NK-92 (cell line): ENCODE results near the gene EIF4G1.
"Not testable (repeated sequence)": the region's sequence is repeated elsewhere in the genome, so short reads cannot be mapped to it uniquely, and the experiment has no call there.

Experiments used
- DNase-seq: peaks from one replicate; lab custom pipeline; 2025; ENCODE audit not compliant: unreplicated experiment; lab: John Stamatoyannopoulos, UW

The EIF4G1 gene

GRCh38 chr3:184334470-184335158, 20.2 kb downstream of the EIF4G1 start:
- DNase-seq = no peak

GRCh38 chr3:184335291-184335660, 20.9 kb downstream of the EIF4G1 start:
- DNase-seq = no peak

- no peak for DNase-seq
Measured at GRCh38 chr3:184335661-184336546, 21.5 kb downstream of the EIF4G1 start.

DNA sequence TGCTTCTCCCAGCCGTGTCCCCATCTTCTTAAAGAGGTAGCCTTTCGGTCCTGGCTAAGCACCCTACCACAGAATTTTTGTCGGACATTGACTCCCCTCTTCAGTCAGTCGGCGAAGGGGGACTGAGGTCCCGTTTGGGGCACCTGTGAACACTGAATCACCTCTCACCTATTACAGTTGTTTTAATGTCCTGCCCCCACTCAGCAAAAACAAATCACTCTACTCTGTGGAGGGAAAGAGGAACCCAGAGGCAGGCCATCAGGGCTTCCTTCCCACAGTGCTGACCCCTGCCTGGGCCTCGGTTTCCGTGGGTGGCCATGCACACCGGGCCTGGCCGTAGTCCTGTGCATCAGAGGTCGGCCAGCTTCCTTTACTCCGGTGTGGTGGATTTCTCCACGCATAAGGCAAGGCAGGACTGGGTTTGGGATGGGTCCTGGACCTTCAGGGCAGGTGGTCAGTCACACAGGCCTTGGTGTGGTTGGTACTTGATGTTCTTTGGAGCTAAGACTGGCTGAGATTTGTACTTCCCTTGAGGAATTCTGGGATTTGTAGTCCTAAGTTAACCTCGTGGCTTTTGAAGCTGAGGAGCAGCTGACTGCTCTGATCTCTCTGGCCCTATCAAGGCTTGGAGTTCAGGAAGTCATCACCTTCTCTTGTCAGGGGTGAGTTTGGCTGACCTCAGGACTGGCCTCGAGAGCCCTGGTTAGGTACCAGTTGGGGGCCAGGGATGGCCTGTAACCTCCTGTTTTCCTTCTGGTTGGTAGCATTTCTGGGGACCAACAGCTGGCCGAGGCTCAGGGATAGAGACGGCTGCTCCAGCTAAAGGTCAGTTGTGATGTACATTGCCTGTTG, 22.4 kb downstream of the EIF4G1 start:
- no peak for DNase-seq

DNA sequence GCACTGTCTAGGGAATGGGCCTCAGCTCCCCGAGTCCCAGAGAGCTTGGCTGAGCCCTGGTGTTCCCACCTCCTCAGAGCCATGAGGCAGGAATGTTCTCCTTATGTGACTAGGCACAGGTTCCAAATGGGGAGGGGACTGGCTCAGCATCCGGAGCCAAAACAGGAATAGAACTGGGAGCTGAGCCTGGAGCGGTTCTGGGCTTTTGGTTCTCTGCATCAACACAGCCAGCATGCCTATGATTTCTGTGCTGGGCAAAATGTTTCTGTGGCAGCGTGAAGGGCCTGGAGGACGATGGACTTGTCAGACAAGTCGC, 23.0 kb downstream of the EIF4G1 start, which contains the start of gene FAM131A:
TSS of gene FAM131A (plus strand) at position 202 of the 316 bp plus-strand sequence. CDS start at position 233, 31 bp downstream.
- no peak for DNase-seq

DNA sequence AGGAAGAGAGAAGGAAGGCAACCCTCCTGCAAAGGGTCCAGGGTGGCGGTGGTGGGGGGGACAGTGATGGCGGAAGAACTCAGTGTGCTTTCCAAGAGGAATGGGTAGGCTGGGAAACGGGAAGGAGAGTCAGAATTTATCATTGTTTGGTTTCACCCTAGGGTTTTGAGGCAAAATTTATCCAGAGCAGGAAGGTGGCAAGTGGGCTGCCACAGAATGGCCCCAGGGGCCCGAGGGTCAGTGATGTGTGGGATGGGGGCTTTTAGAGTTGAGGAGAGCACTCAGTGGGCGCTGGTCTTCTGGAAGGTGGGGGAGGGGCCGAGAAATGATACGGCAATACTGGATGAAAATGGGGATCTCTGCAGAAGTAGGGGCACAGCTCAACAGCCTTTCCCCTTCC, 23.6 kb downstream of the EIF4G1 start:
- no peak for DNase-seq

- DNase-seq = no peak
Measured at GRCh38 chr3:184338511-184338945, 24.1 kb downstream of the EIF4G1 start.

- DNase-seq = no peak
Measured at GRCh38 chr3:184339001-184339400, 24.6 kb downstream of the EIF4G1 start.

GRCh38 chr3:184339451-184340135, 25.2 kb downstream of the EIF4G1 start:
- DNase-seq = not testable (repeated sequence)

DNA sequence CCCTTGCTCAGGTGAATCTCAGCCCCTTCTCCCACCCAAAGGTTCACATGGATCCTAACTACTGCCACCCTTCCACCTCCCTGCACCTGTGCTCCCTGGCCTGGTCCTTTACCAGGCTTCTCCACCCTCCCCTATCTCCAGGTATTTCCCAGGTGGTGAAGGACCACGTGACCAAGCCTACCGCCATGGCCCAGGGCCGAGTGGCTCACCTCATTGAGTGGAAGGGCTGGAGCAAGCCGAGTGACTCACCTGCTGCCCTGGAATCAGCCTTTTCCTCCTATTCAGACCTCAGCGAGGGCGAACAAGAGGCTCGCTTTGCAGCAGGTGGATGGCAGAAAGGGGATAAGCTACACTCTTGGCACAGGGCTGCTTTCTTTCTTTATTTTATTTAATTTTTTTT, 27.5 kb downstream of the EIF4G1 start:
- DNase-seq = no peak

DNA sequence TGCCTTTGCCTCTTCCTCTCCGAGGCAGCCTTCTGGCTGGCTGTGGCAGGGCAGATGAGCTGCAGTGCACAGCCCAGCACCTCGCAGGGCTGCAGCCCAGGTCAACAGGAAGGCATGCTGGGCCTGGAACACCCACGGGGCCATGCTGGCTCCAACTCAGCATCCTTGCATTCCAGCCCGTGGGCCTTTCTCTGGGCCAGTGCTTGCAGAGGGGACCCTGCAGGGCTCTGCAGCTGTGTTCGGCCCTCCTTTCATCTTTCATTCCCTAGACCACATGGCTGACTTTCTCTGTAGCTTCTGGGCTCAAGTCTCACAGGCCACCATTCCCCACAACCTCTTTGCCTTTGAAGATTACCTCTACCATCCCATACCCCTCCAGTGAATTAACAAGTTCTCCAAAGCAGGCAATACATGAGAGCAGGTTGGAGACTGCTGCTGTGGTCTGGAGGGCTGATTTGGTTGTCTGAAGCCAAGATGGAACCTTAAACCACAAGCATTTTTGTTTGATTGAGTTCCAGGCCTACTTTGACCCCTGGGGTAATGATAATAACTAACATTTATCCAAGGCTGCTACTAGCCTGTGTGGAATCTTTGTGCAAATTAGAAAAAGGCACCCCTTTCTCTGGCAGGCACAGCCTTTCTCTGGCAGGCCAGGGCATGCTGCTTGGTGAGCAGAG, 28.9 kb downstream of the EIF4G1 start:
- no peak for DNase-seq

GRCh38 chr3:184344579-184345316, 30.3 kb downstream of the EIF4G1 start:
- DNase-seq = no peak

- no peak for DNase-seq
Measured at GRCh38 chr3:184345317-184346144, 31.1 kb downstream of the EIF4G1 start.

- no peak for DNase-seq
Measured at GRCh38 chr3:184346480-184347190, 32.2 kb downstream of the EIF4G1 start.

DNA sequence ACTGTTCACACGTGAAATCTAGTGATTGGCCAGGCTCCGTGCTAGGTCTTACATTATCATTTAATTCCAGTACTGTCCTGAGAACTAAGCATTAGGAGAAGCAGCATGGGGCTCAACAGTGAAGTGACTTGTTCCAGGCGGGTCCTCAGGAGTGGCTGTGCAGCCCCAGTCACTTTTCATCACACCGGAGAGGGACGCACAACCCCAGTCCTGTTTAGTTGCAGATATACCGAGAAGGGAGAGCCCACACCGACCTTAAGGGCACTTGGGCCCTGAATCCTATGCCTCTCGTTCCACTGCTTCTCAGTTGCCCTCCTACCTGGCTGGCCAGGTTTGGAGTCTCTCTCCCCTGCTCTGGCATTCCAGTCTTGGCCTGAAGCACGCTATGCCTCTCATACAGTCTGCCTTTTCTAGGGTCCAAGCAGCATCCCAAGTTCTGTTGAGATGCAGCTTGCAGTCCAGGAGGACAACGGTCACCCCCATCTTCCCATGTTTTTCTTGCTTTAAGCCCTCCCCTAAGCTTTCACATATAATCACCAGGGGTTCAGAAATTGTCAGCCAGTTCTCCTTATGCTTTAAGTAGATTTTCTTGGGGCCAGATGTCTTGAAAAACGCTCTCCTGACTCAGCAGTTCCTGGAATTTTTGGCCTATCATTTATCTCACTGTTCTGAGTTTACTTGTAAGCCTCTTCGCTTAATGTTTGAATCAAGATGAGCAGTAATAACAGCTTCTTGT, 33.1 kb downstream of the EIF4G1 start:
- DNase-seq = no peak

DNA sequence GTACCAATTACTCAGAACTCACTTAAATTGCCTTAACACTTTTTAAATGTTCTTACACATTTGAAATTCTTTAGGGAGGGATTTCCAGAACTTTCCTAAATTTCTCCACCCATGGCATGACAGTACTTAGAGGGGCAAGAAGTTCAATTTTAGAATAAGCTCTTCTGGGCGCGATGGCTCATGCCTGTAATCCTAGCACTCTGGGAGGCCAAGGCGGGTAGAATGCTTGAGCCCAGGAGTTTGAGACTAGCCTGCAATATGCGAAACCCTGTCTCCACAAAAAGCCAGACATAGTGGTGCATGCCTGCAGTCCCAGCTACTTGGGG, 33.6 kb downstream of the EIF4G1 start:
- DNase-seq = no peak
